ENCODE results near the gene ARHGEF9.
"Not testable (repeated sequence)": the region's sequence is repeated elsewhere in the genome, so short reads cannot be mapped to it uniquely, and the experiment has no call there.

ARHGEF9 gene

DNA sequence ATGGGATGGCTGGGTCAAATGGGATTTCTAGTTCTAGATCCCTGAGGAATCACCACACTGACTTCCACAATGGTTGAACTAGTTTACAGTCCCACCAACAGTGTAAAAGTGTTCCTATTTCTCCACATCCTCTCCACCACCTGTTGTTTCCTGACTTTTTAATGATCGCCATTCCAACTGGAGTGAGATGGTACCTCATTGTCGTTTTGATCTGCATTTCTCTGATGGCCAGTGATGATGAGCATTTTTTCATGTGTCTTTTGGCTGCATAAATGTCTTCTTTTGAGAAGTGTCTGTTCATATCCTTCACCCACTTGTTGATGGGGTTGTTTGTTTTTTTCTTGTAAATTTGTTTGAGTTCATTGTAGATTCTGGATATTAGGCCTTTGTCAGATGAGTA lies 139.3 kb downstream of the ARHGEF9 start:
- H3K9me3 ChIP-seq (ENCODE audit: control insufficient read depth, insufficient read depth, low read depth, low read length); H3K27ac ChIP-seq (ENCODE audit: extremely low read depth, low read depth, low read length); H3K4me1 ChIP-seq (ENCODE audit: control insufficient read depth, insufficient read depth, low read length); H3K36me3 ChIP-seq (ENCODE audit: control insufficient read depth in 2 of 2, insufficient read depth in 1 of 2, low read length in 2 of 2); H3K4me3 ChIP-seq (ENCODE audit: low read depth, low read length); CTCF ChIA-PET; POLR2A ChIA-PET: not testable (repeated sequence)
- TF ChIP-seq SCRT2 (tag by site-specific recombination; IDR thresholded peaks at IDR 0.05) = peak; percentile 86
- peak; percentile 70; the same call in 1 of the 2 replicates for TF ChIP-seq SCRT1 (tag by site-specific recombination; IDR thresholded peaks at IDR 0.05; ENCODE audit: borderline replicate concordance)

DNA sequence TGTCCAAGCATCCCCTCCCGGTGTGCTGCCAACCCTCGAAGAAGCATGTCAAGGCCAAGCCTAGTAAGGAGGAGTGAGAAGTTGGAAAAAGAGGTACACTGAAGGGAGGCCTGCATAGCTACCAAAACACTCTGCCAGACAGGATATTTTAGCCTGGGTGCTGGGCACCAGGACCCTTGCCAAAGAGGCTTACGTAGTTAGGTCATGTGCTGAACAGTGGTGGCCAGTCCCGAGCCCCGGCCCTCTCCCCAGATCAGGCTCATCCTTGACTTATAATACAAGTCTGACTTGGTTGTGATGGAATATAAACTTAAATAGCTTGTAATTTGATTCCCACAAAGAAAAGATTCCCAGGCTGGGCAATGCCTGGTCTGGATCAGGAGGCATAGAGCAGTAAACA lies 149.3 kb downstream of the ARHGEF9 start:
- Histone ChIP-seq H3K36me3 (ENCODE audit: control insufficient read depth in 2 of 2, insufficient read depth in 1 of 2, low read length in 2 of 2) (no peaks in the 10 kb centered on the region), H3K27ac (ENCODE audit: extremely low read depth, low read depth, low read length) (no peak overlapping the region), H3K4me3 (ENCODE audit: low read depth, low read length) (no peak overlapping the region), H3K9me3 (ENCODE audit: control insufficient read depth, insufficient read depth, low read depth, low read length) (peaks cover 2% of the 10 kb centered on the region), H3K4me1 (ENCODE audit: control insufficient read depth, insufficient read depth, low read length) (no peaks in the 10 kb centered on the region)
- TF ChIP-seq, protein P1, sequence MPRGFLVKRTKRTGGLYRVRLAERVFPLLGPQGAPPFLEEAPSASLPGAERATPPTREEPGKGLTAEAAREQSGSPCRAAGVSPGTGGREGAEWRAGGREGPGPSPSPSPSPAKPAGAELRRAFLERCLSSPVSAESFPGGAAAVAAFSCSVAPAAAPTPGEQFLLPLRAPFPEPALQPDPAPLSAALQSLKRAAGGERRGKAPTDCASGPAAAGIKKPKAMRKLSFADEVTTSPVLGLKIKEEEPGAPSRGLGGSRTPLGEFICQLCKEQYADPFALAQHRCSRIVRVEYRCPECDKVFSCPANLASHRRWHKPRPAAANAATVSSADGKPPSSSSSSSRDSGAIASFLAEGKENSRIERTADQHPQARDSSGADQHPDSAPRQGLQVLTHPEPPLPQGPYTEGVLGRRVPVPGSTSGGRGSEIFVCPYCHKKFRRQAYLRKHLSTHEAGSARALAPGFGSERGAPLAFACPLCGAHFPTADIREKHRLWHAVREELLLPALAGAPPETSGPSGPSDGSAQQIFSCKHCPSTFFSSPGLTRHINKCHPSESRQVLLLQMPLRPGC (tag by site-specific recombination; IDR thresholded peaks at IDR 0.05) = no peak
- TF ChIP-seq, protein P2, sequence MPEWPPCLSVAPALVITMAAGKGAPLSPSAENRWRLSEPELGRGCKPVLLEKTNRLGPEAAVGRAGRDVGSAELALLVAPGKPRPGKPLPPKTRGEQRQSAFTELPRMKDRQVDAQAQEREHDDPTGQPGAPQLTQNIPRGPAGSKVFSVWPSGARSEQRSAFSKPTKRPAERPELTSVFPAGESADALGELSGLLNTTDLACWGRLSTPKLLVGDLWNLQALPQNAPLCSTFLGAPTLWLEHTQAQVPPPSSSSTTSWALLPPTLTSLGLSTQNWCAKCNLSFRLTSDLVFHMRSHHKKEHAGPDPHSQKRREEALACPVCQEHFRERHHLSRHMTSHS (tag by site-specific recombination; IDR thresholded peaks at IDR 0.05) = no peak
- TF ChIP-seq ZNF837 (tag by site-specific recombination; IDR thresholded peaks at IDR 0.05) (no peak), ZBTB17 (tag by site-specific recombination; IDR thresholded peaks at IDR 0.05) (no peak), SCRT2 (tag by site-specific recombination; IDR thresholded peaks at IDR 0.05) (no peak), ZSCAN23 (tag by site-specific recombination; IDR thresholded peaks at IDR 0.05) (no peak), ZNF366 (tag by site-specific recombination; conservative IDR thresholded peaks at IDR 0.05) (no peak), ZNF777 (tag by site-specific recombination; IDR thresholded peaks at IDR 0.05; ENCODE audit: borderline replicate concordance) (no peak)
- TF ChIP-seq, protein P3, sequence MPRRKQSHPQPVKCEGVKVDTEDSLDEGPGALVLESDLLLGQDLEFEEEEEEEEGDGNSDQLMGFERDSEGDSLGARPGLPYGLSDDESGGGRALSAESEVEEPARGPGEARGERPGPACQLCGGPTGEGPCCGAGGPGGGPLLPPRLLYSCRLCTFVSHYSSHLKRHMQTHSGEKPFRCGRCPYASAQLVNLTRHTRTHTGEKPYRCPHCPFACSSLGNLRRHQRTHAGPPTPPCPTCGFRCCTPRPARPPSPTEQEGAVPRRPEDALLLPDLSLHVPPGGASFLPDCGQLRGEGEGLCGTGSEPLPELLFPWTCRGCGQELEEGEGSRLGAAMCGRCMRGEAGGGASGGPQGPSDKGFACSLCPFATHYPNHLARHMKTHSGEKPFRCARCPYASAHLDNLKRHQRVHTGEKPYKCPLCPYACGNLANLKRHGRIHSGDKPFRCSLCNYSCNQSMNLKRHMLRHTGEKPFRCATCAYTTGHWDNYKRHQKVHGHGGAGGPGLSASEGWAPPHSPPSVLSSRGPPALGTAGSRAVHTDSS (tag by site-specific recombination; IDR thresholded peaks at IDR 0.05) = no peak
- ChIA-PET POLR2A (no interaction called here), CTCF (no interaction called here)

DNA sequence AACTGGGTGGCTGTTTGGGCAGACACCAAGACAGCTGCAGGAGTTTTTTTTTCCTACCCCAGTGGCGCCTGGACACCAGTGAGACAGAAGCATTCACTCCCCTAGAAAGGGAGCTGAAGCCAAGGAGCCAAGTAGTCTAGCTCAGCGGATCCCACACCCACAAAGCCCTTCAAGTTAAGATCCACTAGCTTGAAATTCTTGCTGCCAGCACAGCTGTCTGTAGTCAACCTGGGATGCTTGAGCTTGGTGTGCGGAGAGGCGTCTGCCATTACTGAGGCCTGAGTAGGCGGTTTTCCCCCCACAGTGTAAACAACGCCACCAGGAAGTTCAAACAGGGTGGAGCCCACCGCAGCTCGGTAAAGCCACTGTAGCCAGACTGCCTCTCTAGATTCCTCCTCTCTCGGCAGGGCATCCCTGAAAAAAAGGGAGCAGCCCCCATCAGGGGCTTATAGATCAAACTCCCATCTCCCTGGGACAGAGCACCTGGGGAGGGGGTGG lies 171.4 kb downstream of the ARHGEF9 start:
- no peaks in the 10 kb centered on the region for H3K36me3 ChIP-seq (ENCODE audit: control insufficient read depth in 2 of 2, insufficient read depth in 1 of 2, low read length in 2 of 2)
- ChIA-PET CTCF (interaction anchor here (0.6 kb wide), 1 partner anchor 176 kb away, joined by 3 read pairs; no protein-coding TSS in a partner anchor), POLR2A (no interaction called here)
- no peaks in the 10 kb centered on the region for H3K9me3 ChIP-seq (ENCODE audit: control insufficient read depth, insufficient read depth, low read depth, low read length)
- no peak overlapping the region for H3K4me3 ChIP-seq (ENCODE audit: low read depth, low read length)
- no peak overlapping the region for H3K27ac ChIP-seq (ENCODE audit: extremely low read depth, low read depth, low read length)
- no peaks in the 10 kb centered on the region for H3K4me1 ChIP-seq (ENCODE audit: control insufficient read depth, insufficient read depth, low read length)
- TF ChIP-seq ZNF514 (tag by site-specific recombination; IDR thresholded peaks at IDR 0.05) = no peak
- no peak for TF ChIP-seq ZNF311 (tag by site-specific recombination; IDR thresholded peaks at IDR 0.05; ENCODE audit: borderline replicate concordance)
- TF ChIP-seq ZIC2 (tag by site-specific recombination; IDR thresholded peaks at IDR 0.05) = no peak
- no peak for TF ChIP-seq ZNF510 (tag by site-specific recombination; IDR thresholded peaks at IDR 0.05; ENCODE audit: insufficient replicate concordance)
- no peak for TF ChIP-seq KLF10 (tag by site-specific recombination; IDR thresholded peaks at IDR 0.05)
- TF ChIP-seq ZNF501 (tag by site-specific recombination; IDR thresholded peaks at IDR 0.05) = no peak
- TF ChIP-seq ZNF701 (tag by site-specific recombination; IDR thresholded peaks at IDR 0.05) = no peak
- no peak for TF ChIP-seq ZNF266 (tag by site-specific recombination; IDR thresholded peaks at IDR 0.05; ENCODE audit: low read depth)
- no peak for TF ChIP-seq ZNF529 (tag by site-specific recombination; IDR thresholded peaks at IDR 0.05; ENCODE audit: insufficient replicate concordance)
- TF ChIP-seq, protein P4, sequence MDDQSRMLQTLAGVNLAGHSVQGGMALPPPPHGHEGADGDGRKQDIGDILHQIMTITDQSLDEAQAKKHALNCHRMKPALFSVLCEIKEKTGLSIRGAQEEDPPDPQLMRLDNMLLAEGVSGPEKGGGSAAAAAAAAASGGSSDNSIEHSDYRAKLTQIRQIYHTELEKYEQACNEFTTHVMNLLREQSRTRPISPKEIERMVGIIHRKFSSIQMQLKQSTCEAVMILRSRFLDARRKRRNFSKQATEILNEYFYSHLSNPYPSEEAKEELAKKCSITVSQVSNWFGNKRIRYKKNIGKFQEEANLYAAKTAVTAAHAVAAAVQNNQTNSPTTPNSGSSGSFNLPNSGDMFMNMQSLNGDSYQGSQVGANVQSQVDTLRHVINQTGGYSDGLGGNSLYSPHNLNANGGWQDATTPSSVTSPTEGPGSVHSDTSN (CRISPR knock-in tag; IDR thresholded peaks at IDR 0.05) = no peak
- TF ChIP-seq ZNF555 (tag by site-specific recombination; conservative IDR thresholded peaks at IDR 0.05) = no peak
- no peak for TF ChIP-seq ZNF24 (tag by site-specific recombination; IDR thresholded peaks at IDR 0.05)
- TF ChIP-seq, protein P5, sequence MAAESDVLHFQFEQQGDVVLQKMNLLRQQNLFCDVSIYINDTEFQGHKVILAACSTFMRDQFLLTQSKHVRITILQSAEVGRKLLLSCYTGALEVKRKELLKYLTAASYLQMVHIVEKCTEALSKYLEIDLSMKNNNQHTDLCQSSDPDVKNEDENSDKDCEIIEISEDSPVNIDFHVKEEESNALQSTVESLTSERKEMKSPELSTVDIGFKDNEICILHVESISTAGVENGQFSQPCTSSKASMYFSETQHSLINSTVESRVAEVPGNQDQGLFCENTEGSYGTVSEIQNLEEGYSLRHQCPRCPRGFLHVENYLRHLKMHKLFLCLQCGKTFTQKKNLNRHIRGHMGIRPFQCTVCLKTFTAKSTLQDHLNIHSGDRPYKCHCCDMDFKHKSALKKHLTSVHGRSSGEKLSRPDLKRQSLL (tag by site-specific recombination; IDR thresholded peaks at IDR 0.05) = no peak
